T-cell (primary cell): Measurements from ENCODE around the gene DMXL2. TPM values are rescaled to one million over a fixed set of nuclear protein-coding genes. Genes with fewer than 3 reads are reported as not detected.

ENCODE experiments used
- ATAC-seq, 4 experiments: fragments of 200-7000 bp in 3 of 4; fragments of 150-1000 bp in 1 of 4; cut with Tn5 transposase; replicated peaks in 1 of 4; 1 replicate in 3 of 4; 2 replicates in 1 of 4; pipeline ENCODE4 v1.10.0; 2021; ENCODE audit warnings: moderate library complexity in 3 of 4, mild to moderate bottlenecking in 2 of 4, moderate number of reproducible peaks in 1 of 4
- CTCF ChIA-PET, 2 donors: fragments of 300-600 bp; sonication (Branson Sonifier 250); formaldehyde crosslinking; loops; one replicate each; lab custom pipeline; 2022; ENCODE audit warnings: antibody characterized with exemption in 2 of 2; lab: Charles Lee
- POLR2A ChIA-PET, 2 donors: fragments of 300-600 bp; sonication (Branson Sonifier 250); formaldehyde crosslinking; loops; one replicate each; lab custom pipeline; 2022; ENCODE audit warnings: antibody characterized with exemption in 2 of 2; lab: Charles Lee
- DNase-seq, 35 experiments: peaks; one replicate each; pipeline versions ENCODE4 v3.0.0 to v3.0.0-alpha.2; 2013 to 2023
- H3K27ac ChIP-seq: one replicate; pipeline ENCODE4 v1.5.1; 2013; ENCODE audit warnings: low read length
- H3K27me3 ChIP-seq, 2 experiments: replicated peaks in 1 of 2; 1 replicate in 1 of 2; 2 replicates in 1 of 2; pipeline versions ENCODE4 v1.6.1 to v1.7.0; 2013; ENCODE audit warnings: low read length in 1 of 2, mixed read lengths in 1 of 2; ENCODE audit not compliant: control insufficient read depth in 2 of 2, insufficient read depth in 2 of 2; ENCODE audit errors: extremely low read depth in 1 of 2
- H3K36me3 ChIP-seq, 2 donors: 1 replicate in 1 of 2; 2 replicates in 1 of 2; pipeline versions ENCODE4 v1.6.1 to v1.7.0; 2013; ENCODE audit warnings: low read length in 1 of 2; ENCODE audit not compliant: control insufficient read depth in 2 of 2, insufficient read depth in 1 of 2; ENCODE audit errors: extremely low read depth in 1 of 2
- H3K4me1 ChIP-seq, 2 experiments: 1 replicate in 1 of 2; 2 replicates in 1 of 2; pipeline versions ENCODE4 v1.6.1 to v1.7.0; 2013; ENCODE audit warnings: low read length in 2 of 2, mixed read lengths in 1 of 2; ENCODE audit not compliant: insufficient read depth in 2 of 2, control insufficient read depth in 1 of 2; ENCODE audit errors: extremely low read depth in 1 of 2
- H3K4me3 ChIP-seq, 2 donors: 1 replicate in 1 of 2; 2 replicates in 1 of 2; pipeline versions ENCODE4 v1.5.1 to v1.7.0; 2013; ENCODE audit warnings: mild to moderate bottlenecking in 2 of 2, low read length in 1 of 2, moderate library complexity in 1 of 2; ENCODE audit not compliant: control insufficient read depth in 1 of 2; ENCODE audit errors: extremely low read depth in 1 of 2
- H3K9me3 ChIP-seq: 2 replicates; pipeline ENCODE4 v1.7.0; 2013
- H3K27ac Mint-ChIP-seq, 2 donors: one replicate each; pipeline ENCODE4 v1.8.0; 2020 to 2021; ENCODE audit warnings: mild to moderate bottlenecking in 2 of 2, mixed read lengths in 2 of 2
- H3K27me3 Mint-ChIP-seq, 2 donors: one replicate each; pipeline ENCODE4 v1.8.0; 2021 to 2022; ENCODE audit warnings: mixed read lengths in 2 of 2
- H3K36me3 Mint-ChIP-seq: one replicate; pipeline ENCODE4 v1.8.0; 2021; ENCODE audit warnings: mixed read lengths
- H3K4me1 Mint-ChIP-seq, 3 donors: one replicate each; pipeline ENCODE4 v1.8.0; 2020 to 2022; ENCODE audit warnings: mixed read lengths in 3 of 3, mild to moderate bottlenecking in 1 of 3
- H3K4me3 Mint-ChIP-seq, 3 donors: one replicate each; pipeline ENCODE4 v1.8.0; 2020 to 2022; ENCODE audit warnings: mild to moderate bottlenecking in 3 of 3, mixed read lengths in 3 of 3, moderate library complexity in 3 of 3
- H3K9me3 Mint-ChIP-seq, 3 donors: one replicate each; pipeline ENCODE4 v1.8.0; 2020 to 2022; ENCODE audit warnings: mixed read lengths in 3 of 3
- WGBS: methylation state at CpG from one replicate; pipeline ENCODE4 v1.1.5; 2013; ENCODE audit warnings: missing lambda C conversion rate; ENCODE audit not compliant: insufficient coverage; 5-methylcytosine and 5-hydroxymethylcytosine counted together
- total RNA-seq, 35 experiments: library from RNA in 6 of 35; stranded (reverse) in 6 of 35; fragments of 120-200 nt in 1 of 35; gene quantifications; one replicate each; pipeline versions ENCODE4 v1.2.1 to v1.2.4 and lab custom pipeline; 2013 to 2026

DMXL2 gene
- total RNA-seq, 5 donors from 2014 or later (not counting 1 experiment from before 2014, with no cell fraction given), result 3.2 to 6.1 (median 4.6) TPM

DNA sequence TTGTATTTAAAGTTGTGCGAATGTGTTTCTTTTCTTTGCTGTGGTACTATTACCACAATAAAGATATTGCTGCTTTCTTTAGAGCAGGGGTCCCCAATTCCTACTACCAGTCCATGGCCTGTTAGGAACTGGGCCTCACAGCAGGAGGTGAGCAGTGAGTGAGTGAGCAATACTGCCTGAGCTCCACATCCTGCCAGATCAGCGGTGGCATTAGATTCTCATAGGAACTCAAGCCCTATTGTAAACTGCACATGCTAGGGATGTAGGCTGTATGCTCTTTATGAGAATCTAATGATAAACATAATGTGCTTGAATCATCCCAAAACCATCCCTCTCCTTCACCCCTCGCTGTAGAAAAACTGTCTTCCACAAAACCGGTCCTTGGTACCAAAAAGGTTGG, 41.6 kb downstream of the DMXL2 start:
- peaks cover 0 to 15% (median 13%) of the 10 kb centered on the region in 3 donors for H3K9me3 Mint-ChIP-seq
- H3K27ac Mint-ChIP-seq, result no peak overlapping the region
- CTCF ChIA-PET, result no interaction called here
- Histone ChIP-seq H3K36me3 (no peaks in the 10 kb centered on the region), H3K4me3 (no peak overlapping the region), H3K27ac (no peak overlapping the region), H3K4me1 (no peaks in the 10 kb centered on the region), H3K27me3 (no peaks in the 10 kb centered on the region), H3K9me3 (no peaks in the 10 kb centered on the region)
- H3K4me1 Mint-ChIP-seq, result no peaks in the 10 kb centered on the region
- no peaks in the 10 kb centered on the region for H3K27me3 Mint-ChIP-seq
- DNase-seq (no peak), ATAC-seq (no peak)
- no CpG with 5 or more reads among the region's 4 CpGs for whole genome bisulfite sequencing
- no peak overlapping the region for H3K4me3 Mint-ChIP-seq
- no peaks in the 10 kb centered on the region for H3K36me3 Mint-ChIP-seq
- POLR2A ChIA-PET, result no interaction called here

DNA sequence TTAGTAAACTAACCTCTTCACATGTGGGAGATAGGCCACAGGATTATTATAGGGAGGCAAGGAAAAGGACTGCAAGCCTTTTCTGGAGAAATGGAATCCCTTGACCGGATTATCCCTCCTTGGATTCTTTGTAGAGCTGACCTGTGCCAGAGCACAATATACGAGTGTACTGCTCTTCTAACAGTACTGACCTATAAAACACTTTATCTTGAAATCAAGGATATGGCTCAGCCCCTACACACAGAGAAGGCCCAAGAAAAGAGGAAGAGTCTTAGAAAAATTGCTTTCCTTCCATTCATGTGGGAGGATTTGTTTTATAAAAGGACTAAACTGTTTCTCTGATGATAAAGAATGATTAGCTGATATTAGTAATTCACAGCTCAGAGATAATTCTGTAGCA, 42.2 kb downstream of the DMXL2 start:
- peaks cover 0 to 10% (median 8%) of the 10 kb centered on the region in 3 donors for H3K9me3 Mint-ChIP-seq
- Histone ChIP-seq H3K36me3 (no peaks in the 10 kb centered on the region), H3K4me3 (no peak overlapping the region), H3K9me3 (no peaks in the 10 kb centered on the region), H3K27ac (no peak overlapping the region), H3K4me1 (no peaks in the 10 kb centered on the region), H3K27me3 (no peaks in the 10 kb centered on the region)
- ChIA-PET POLR2A (no interaction called here), CTCF (no interaction called here)
- ATAC-seq (no peak), DNase-seq (no peak)
- no peaks in the 10 kb centered on the region for H3K36me3 Mint-ChIP-seq
- 58% methylated on average over 2 of the region's 2 CpGs for WGBS
- no peaks in the 10 kb centered on the region for H3K27me3 Mint-ChIP-seq
- no peak overlapping the region for H3K27ac Mint-ChIP-seq
- H3K4me1 Mint-ChIP-seq, result no peaks in the 10 kb centered on the region
- no peak overlapping the region for H3K4me3 Mint-ChIP-seq

- no peaks in the 10 kb centered on the region for H3K27me3 ChIP-seq
- H3K4me1 ChIP-seq, result no peaks in the 10 kb centered on the region
- H3K4me3 ChIP-seq, result no peak overlapping the region
- no peaks in the 10 kb centered on the region for H3K9me3 ChIP-seq
- Mint-ChIP-seq H3K27ac (no peak overlapping the region), H3K36me3 (no peaks in the 10 kb centered on the region), H3K4me3 (no peak overlapping the region), H3K9me3 (peaks cover 0 to 8% (median 6%) of the 10 kb centered on the region in 3 donors), H3K4me1 (no peaks in the 10 kb centered on the region), H3K27me3 (no peaks in the 10 kb centered on the region)
- ChIA-PET CTCF (no interaction called here), POLR2A (interaction anchor here in 1 of 2 donors (0.6 kb wide), 1 partner anchor 116 kb away, joined by 3 read pairs; no protein-coding TSS in a partner anchor)
- DNase-seq, result no peak
- H3K36me3 ChIP-seq, result no peaks in the 10 kb centered on the region
- ATAC-seq, result no peak
- H3K27ac ChIP-seq, result no peak overlapping the region
- 83% methylated on average over 1 of the region's 2 CpGs for WGBS
These were observed 43.6 kb downstream of the DMXL2 start for GRCh38 chr15:51579012-51579411.

GRCh38 chr15:51577636-51578304, 44.8 kb downstream of the DMXL2 start:
- WGBS, result no CpG with 5 or more reads among the region's 1 CpG
- H3K27ac ChIP-seq, result no peak overlapping the region

GRCh38 chr15:51576911-51577500, 45.6 kb downstream of the DMXL2 start:
- DNase-seq (no peak), ATAC-seq (no peak)
- Histone ChIP-seq H3K36me3 (no peaks in the 10 kb centered on the region), H3K4me3 (no peak overlapping the region), H3K9me3 (no peaks in the 10 kb centered on the region), H3K27ac (no peak overlapping the region), H3K4me1 (no peaks in the 10 kb centered on the region), H3K27me3 (no peaks in the 10 kb centered on the region)
- no CpG with 5 or more reads among the region's 2 CpGs for WGBS
- POLR2A ChIA-PET, result no interaction called here
- H3K9me3 Mint-ChIP-seq, result peaks cover 0 to 6% (median 2%) of the 10 kb centered on the region in 3 donors
- H3K4me3 Mint-ChIP-seq, result no peak overlapping the region
- H3K36me3 Mint-ChIP-seq, result peaks cover 5% of the 10 kb centered on the region
- no peak overlapping the region for H3K27ac Mint-ChIP-seq
- CTCF ChIA-PET, result no interaction called here
- no peaks in the 10 kb centered on the region for H3K27me3 Mint-ChIP-seq
- H3K4me1 Mint-ChIP-seq, result no peaks in the 10 kb centered on the region

More at GRCh38 chr15:51577636-51578304, 44.8 kb downstream of the DMXL2 start:
- Histone ChIP-seq H3K4me1 (no peaks in the 10 kb centered on the region), H3K9me3 (no peaks in the 10 kb centered on the region), H3K4me3 (no peak overlapping the region), H3K36me3 (no peaks in the 10 kb centered on the region), H3K27me3 (no peaks in the 10 kb centered on the region)
- H3K36me3 Mint-ChIP-seq, result peaks cover 3% of the 10 kb centered on the region
- no peak for ATAC-seq
- ChIA-PET CTCF (no interaction called here), POLR2A (no interaction called here)
- no peak overlapping the region for H3K27ac Mint-ChIP-seq
- H3K27me3 Mint-ChIP-seq, result no peaks in the 10 kb centered on the region
- no peak overlapping the region for H3K4me3 Mint-ChIP-seq
- H3K4me1 Mint-ChIP-seq, result no peaks in the 10 kb centered on the region
- H3K9me3 Mint-ChIP-seq, result peaks cover 0 to 9% (median 8%) of the 10 kb centered on the region in 3 donors
- DNase-seq, result no peak

DNA sequence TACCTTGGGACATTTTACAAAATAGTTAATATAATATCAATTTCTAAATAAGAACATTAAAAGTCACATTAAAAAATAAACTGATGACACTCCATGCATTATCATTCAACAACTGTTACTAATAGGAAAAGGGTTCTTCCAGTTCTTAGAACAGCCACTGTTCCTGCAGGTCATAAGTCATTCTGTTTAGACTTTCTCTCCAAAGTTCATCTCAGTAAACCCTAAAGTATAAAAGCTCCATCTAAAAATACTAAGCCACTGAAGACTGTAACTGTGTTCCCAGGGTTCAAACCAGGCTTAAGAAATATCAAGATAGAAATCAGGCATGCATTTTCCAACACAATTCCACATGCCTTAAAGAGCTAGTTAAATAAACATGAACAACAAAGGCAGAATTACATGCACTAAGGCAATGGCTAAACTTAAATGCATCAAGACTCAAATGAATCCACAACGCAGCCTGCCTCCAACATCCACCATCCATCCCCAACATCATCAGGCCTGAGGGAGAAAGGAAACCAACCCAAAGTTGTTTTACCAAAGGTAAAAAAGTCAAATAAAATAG, 46.2 kb downstream of the DMXL2 start:
- H3K36me3 ChIP-seq, result no peaks in the 10 kb centered on the region
- no peak overlapping the region for H3K27ac ChIP-seq
- ChIA-PET POLR2A (no interaction called here), CTCF (no interaction called here)
- Mint-ChIP-seq H3K27ac (no peak overlapping the region), H3K27me3 (no peaks in the 10 kb centered on the region), H3K4me3 (no peak overlapping the region), H3K36me3 (peaks cover 7% of the 10 kb centered on the region), H3K9me3 (peaks cover 2 to 5% (median 5%) of the 10 kb centered on the region in 3 donors), H3K4me1 (no peaks in the 10 kb centered on the region)
- ATAC-seq (no peak), DNase-seq (no peak)
- WGBS, result no CpG with 5 or more reads among the region's 1 CpG
- H3K27me3 ChIP-seq, result no peaks in the 10 kb centered on the region
- H3K4me1 ChIP-seq, result no peaks in the 10 kb centered on the region
- no peak overlapping the region for H3K4me3 ChIP-seq
- no peaks in the 10 kb centered on the region for H3K9me3 ChIP-seq
